ENCODE measurements around the gene NOS1AP.
A peak's percentile ranks its signal among the peaks of the same experiment; 100 is the strongest.
"Not testable (repeated sequence)": the region's sequence is repeated elsewhere in the genome, so short reads cannot be mapped to it uniquely, and the experiment has no call there.

NOS1AP gene

DNA sequence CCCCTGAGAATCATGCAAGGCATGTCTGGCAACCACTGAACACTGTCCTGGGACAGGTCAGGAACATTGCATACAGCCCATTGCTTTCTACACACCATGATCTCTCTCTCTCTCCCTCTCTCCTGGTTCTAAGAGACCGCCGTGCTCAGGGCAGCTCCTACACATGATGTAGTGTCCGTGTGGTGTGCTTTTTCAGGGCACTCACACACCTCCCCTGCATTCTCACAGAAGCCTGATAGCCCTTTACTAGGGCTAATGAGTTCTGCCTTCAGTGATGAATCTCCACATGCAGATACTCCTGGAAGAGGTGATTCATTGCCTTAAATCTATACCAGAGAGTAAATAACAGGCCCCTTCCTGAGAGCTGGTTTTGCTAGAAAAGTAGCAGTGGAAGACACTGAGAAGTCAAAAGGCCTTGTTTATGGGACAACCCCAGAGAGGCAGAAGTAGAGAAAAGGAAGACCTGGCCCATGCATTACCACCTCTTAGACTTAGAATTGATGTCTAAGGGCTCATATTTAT is 38.7 kb upstream of the NOS1AP start:
- H3K4me1 ChIP-seq (ENCODE audit: control insufficient read depth, insufficient read depth, low read length, unreplicated experiment), result peaks cover 14% of the 10 kb centered on the region
- H3K36me3 ChIP-seq (ENCODE audit: insufficient read depth, low read length), result no peaks in the 10 kb centered on the region
- no peak overlapping the region for H3K27ac ChIP-seq (ENCODE audit: low read depth, low read length)
- no peaks in the 10 kb centered on the region for H3K79me2 ChIP-seq (ENCODE audit: control insufficient read depth, insufficient read depth, low read length, unreplicated experiment)
- no peak overlapping the region for H2AFZ ChIP-seq (ENCODE audit: low read length, unreplicated experiment)
- no peaks in the 10 kb centered on the region for H3K27me3 ChIP-seq (ENCODE audit: insufficient read depth, low read length)
- no peak overlapping the region for H3K4me3 ChIP-seq (ENCODE audit: low read depth, low read length)

GRCh38 chr1:162033428-162033827 is 36.1 kb upstream of the NOS1AP start:
- Histone ChIP-seq H3K27ac (ENCODE audit: low read depth, low read length) (no peak overlapping the region), H3K4me1 (ENCODE audit: control insufficient read depth, insufficient read depth, low read length, unreplicated experiment) (peaks cover 14% of the 10 kb centered on the region), H3K27me3 (ENCODE audit: insufficient read depth, low read length) (no peaks in the 10 kb centered on the region), H3K36me3 (ENCODE audit: insufficient read depth, low read length) (no peaks in the 10 kb centered on the region), H3K79me2 (ENCODE audit: control insufficient read depth, insufficient read depth, low read length, unreplicated experiment) (no peaks in the 10 kb centered on the region), H3K4me3 (ENCODE audit: low read depth, low read length) (no peak overlapping the region), H2AFZ (ENCODE audit: low read length, unreplicated experiment) (no peak overlapping the region)

DNA sequence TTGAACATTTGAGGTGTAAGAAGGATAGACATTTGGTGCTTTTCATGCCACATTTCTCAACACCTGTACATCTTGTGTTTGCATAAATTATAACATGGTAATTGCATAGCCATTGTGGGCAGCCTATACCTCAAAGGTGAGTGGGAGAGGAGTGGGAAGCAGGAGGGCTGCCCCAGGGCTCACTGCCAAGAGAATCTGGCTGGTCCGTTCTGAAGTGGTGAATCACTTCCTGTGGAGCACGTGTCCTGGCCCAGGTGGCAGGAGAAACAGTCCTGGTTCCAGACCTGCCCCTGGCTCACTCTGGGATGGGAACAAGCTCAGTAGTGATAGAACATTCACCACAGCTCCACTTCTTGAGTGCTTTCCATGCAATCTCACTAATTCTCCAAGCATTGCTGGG is 34.2 kb upstream of the NOS1AP start:
- Histone ChIP-seq H3K27ac (ENCODE audit: low read depth, low read length) (no peak overlapping the region), H2AFZ (ENCODE audit: low read length, unreplicated experiment) (no peak overlapping the region), H3K27me3 (ENCODE audit: insufficient read depth, low read length) (no peaks in the 10 kb centered on the region), H3K36me3 (ENCODE audit: insufficient read depth, low read length) (no peaks in the 10 kb centered on the region), H3K4me1 (ENCODE audit: control insufficient read depth, insufficient read depth, low read length, unreplicated experiment) (peaks cover 14% of the 10 kb centered on the region), H3K4me3 (ENCODE audit: low read depth, low read length) (no peak overlapping the region), H3K79me2 (ENCODE audit: control insufficient read depth, insufficient read depth, low read length, unreplicated experiment) (no peaks in the 10 kb centered on the region)

DNA sequence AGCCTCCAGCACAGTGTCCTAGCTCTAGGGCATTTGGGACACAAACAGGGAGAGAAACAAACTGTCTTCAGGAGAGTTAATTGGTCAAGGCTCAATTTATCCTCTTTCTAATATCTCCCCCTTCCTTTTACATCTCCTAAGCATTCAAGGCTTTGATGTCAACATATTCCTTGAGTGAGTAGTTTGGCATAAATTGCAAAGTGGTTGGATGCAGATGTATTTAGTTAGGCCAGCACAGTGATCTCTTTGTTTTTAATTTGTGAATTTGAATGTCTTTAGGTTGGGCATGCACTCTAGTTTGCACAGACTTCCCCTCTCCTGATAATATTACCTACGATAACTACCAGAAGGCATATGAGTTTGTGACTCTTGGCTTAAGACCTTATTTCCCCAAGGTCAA is 33.3 kb upstream of the NOS1AP start:
- Histone ChIP-seq H3K79me2 (ENCODE audit: control insufficient read depth, insufficient read depth, low read length, unreplicated experiment) (no peaks in the 10 kb centered on the region), H3K4me1 (ENCODE audit: control insufficient read depth, insufficient read depth, low read length, unreplicated experiment) (peaks cover 14% of the 10 kb centered on the region), H2AFZ (ENCODE audit: low read length, unreplicated experiment) (no peak overlapping the region), H3K27me3 (ENCODE audit: insufficient read depth, low read length) (no peaks in the 10 kb centered on the region), H3K36me3 (ENCODE audit: insufficient read depth, low read length) (no peaks in the 10 kb centered on the region), H3K27ac (ENCODE audit: low read depth, low read length) (no peak overlapping the region), H3K4me3 (ENCODE audit: low read depth, low read length) (no peak overlapping the region)

GRCh38 chr1:162038624-162039023 is 30.9 kb upstream of the NOS1AP start:
- Histone ChIP-seq H3K4me3 (ENCODE audit: low read depth, low read length) (no peak overlapping the region), H3K4me1 (ENCODE audit: control insufficient read depth, insufficient read depth, low read length, unreplicated experiment) (peaks cover 14% of the 10 kb centered on the region), H2AFZ (ENCODE audit: low read length, unreplicated experiment) (no peak overlapping the region), H3K27me3 (ENCODE audit: insufficient read depth, low read length) (no peaks in the 10 kb centered on the region), H3K27ac (ENCODE audit: low read depth, low read length) (no peak overlapping the region), H3K36me3 (ENCODE audit: insufficient read depth, low read length) (no peaks in the 10 kb centered on the region), H3K79me2 (ENCODE audit: control insufficient read depth, insufficient read depth, low read length, unreplicated experiment) (no peaks in the 10 kb centered on the region)

- H3K36me3 ChIP-seq (ENCODE audit: insufficient read depth, low read length), result no peaks in the 10 kb centered on the region
- H2AFZ ChIP-seq (ENCODE audit: low read length, unreplicated experiment), result no peak overlapping the region
- H3K4me1 ChIP-seq (ENCODE audit: control insufficient read depth, insufficient read depth, low read length, unreplicated experiment), result peaks cover 14% of the 10 kb centered on the region
- no peak overlapping the region for H3K27ac ChIP-seq (ENCODE audit: low read depth, low read length)
- no peaks in the 10 kb centered on the region for H3K79me2 ChIP-seq (ENCODE audit: control insufficient read depth, insufficient read depth, low read length, unreplicated experiment)
- H3K4me3 ChIP-seq (ENCODE audit: low read depth, low read length), result no peak overlapping the region
- no peaks in the 10 kb centered on the region for H3K27me3 ChIP-seq (ENCODE audit: insufficient read depth, low read length)
These were observed 29.5 kb upstream of the NOS1AP start for GRCh38 chr1:162040001-162040400.

- no peaks in the 10 kb centered on the region for H3K36me3 ChIP-seq (ENCODE audit: insufficient read depth, low read length)
- H3K4me1 ChIP-seq (ENCODE audit: control insufficient read depth, insufficient read depth, low read length, unreplicated experiment), result peaks cover 8% of the 10 kb centered on the region
- no peaks in the 10 kb centered on the region for H3K79me2 ChIP-seq (ENCODE audit: control insufficient read depth, insufficient read depth, low read length, unreplicated experiment)
- no peak overlapping the region for H3K4me3 ChIP-seq (ENCODE audit: low read depth, low read length)
- no peak overlapping the region for H2AFZ ChIP-seq (ENCODE audit: low read length, unreplicated experiment)
- H3K27me3 ChIP-seq (ENCODE audit: insufficient read depth, low read length), result no peaks in the 10 kb centered on the region
- no peak overlapping the region for H3K27ac ChIP-seq (ENCODE audit: low read depth, low read length)
These were observed 28.8 kb upstream of the NOS1AP start for GRCh38 chr1:162040657-162041056.

DNA sequence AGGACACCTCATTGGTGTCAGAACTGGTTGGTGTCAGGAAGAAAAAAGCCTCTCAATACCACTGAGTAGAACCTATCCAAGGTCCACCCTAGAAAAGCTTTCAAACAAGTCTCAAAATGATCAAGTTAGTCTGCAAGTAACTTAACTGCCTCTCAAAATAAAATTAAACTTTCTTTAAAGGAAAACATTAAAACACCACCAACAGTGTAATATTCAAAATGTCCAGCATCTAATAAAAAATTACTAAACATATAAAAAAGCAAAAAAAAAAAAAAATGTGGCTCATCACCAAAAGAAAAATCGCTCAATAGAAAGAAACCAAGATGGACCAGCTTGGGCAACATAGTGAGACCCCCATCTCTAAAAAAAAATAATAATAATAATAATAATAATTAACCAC is 27.1 kb upstream of the NOS1AP start:
- no peak overlapping the region for H3K4me3 ChIP-seq (ENCODE audit: low read depth, low read length)
- no peaks in the 10 kb centered on the region for H3K4me1 ChIP-seq (ENCODE audit: control insufficient read depth, insufficient read depth, low read length, unreplicated experiment)
- no peak overlapping the region for H3K27ac ChIP-seq (ENCODE audit: low read depth, low read length)

GRCh38 chr1:162046921-162047320 is 22.6 kb upstream of the NOS1AP start:
- Histone ChIP-seq H3K36me3 (ENCODE audit: insufficient read depth, low read length) (no peaks in the 10 kb centered on the region), H3K4me3 (ENCODE audit: low read depth, low read length) (no peak overlapping the region), H3K4me1 (ENCODE audit: control insufficient read depth, insufficient read depth, low read length, unreplicated experiment) (no peaks in the 10 kb centered on the region), H2AFZ (ENCODE audit: low read length, unreplicated experiment) (no peak overlapping the region), H3K27me3 (ENCODE audit: insufficient read depth, low read length) (no peaks in the 10 kb centered on the region), H3K79me2 (ENCODE audit: control insufficient read depth, insufficient read depth, low read length, unreplicated experiment) (no peaks in the 10 kb centered on the region), H3K27ac (ENCODE audit: low read depth, low read length) (no peak overlapping the region)

More for the DNA sequence above, 27.1 kb upstream of the NOS1AP start:
- no peaks in the 10 kb centered on the region for H3K36me3 ChIP-seq (ENCODE audit: insufficient read depth, low read length)
- no peak overlapping the region for H2AFZ ChIP-seq (ENCODE audit: low read length, unreplicated experiment)
- no peaks in the 10 kb centered on the region for H3K79me2 ChIP-seq (ENCODE audit: control insufficient read depth, insufficient read depth, low read length, unreplicated experiment)
- no peaks in the 10 kb centered on the region for H3K27me3 ChIP-seq (ENCODE audit: insufficient read depth, low read length)

- H3K27me3 ChIP-seq (ENCODE audit: insufficient read depth, low read length); H3K4me3 ChIP-seq (ENCODE audit: low read depth, low read length); H2AFZ ChIP-seq (ENCODE audit: low read length, unreplicated experiment); H3K36me3 ChIP-seq (ENCODE audit: insufficient read depth, low read length); H3K27ac ChIP-seq (ENCODE audit: low read depth, low read length); H3K79me2 ChIP-seq (ENCODE audit: control insufficient read depth, insufficient read depth, low read length, unreplicated experiment): not testable (repeated sequence)
- H3K4me1 ChIP-seq (ENCODE audit: control insufficient read depth, insufficient read depth, low read length, unreplicated experiment), result peaks cover 11% of the 10 kb centered on the region
These were observed 15.5 kb upstream of the NOS1AP start for GRCh38 chr1:162053949-162054348.

GRCh38 chr1:162055062-162055461 is 14.4 kb upstream of the NOS1AP start:
- no peaks in the 10 kb centered on the region for H3K79me2 ChIP-seq (ENCODE audit: control insufficient read depth, insufficient read depth, low read length, unreplicated experiment)
- H3K4me1 ChIP-seq (ENCODE audit: control insufficient read depth, insufficient read depth, low read length, unreplicated experiment), result peaks cover 11% of the 10 kb centered on the region
- no peak overlapping the region for H3K4me3 ChIP-seq (ENCODE audit: low read depth, low read length)
- no peaks in the 10 kb centered on the region for H3K27me3 ChIP-seq (ENCODE audit: insufficient read depth, low read length)
- peak overlapping the region; percentile 39 for H3K27ac ChIP-seq (ENCODE audit: low read depth, low read length)
- H3K36me3 ChIP-seq (ENCODE audit: insufficient read depth, low read length), result no peaks in the 10 kb centered on the region
- peak overlapping the region; percentile 10 for H2AFZ ChIP-seq (ENCODE audit: low read length, unreplicated experiment)

Data from ACC112 (cell line).